Skeletal muscle cell (primary cell): ENCODE results near the gene KLF15.

ENCODE experiments used
- DNase-seq: peaks from one replicate; pipeline ENCODE4 v3.0.0-alpha.2; 2010; ENCODE audit warnings: low read depth
- H3K4me3 ChIP-seq: 2 replicates; pipeline ENCODE4 v1.5.1; 2011; ENCODE audit warnings: low read depth, mild to moderate bottlenecking, control low read depth, low read length, moderate library complexity

KLF15 gene

GRCh38 chr3:126311338-126311978 lies 45.8 kb downstream of the KLF15 start:
- H3K4me3 ChIP-seq: no peak overlapping the region
- no peak for DNase-seq

- no peak for DNase-seq
- H3K4me3 ChIP-seq: no peak overlapping the region
Measured at GRCh38 chr3:126310816-126311215, 46.4 kb downstream of the KLF15 start.

GRCh38 chr3:126309861-126310655 lies 47.1 kb downstream of the KLF15 start:
- DNase-seq: no peak

GRCh38 chr3:126309165-126309564 lies 48.0 kb downstream of the KLF15 start:
- H3K4me3 ChIP-seq: no peak overlapping the region
- no peak for DNase-seq

More at GRCh38 chr3:126309861-126310655, 47.1 kb downstream of the KLF15 start:
- H3K4me3 ChIP-seq: no peak overlapping the region

GRCh38 chr3:126308394-126309125 lies 48.6 kb downstream of the KLF15 start:
- DNase-seq: no peak
- H3K4me3 ChIP-seq: no peak overlapping the region

- no peak overlapping the region for H3K4me3 ChIP-seq
- no peak for DNase-seq
Measured at GRCh38 chr3:126307591-126308393, 49.4 kb downstream of the KLF15 start.

DNA sequence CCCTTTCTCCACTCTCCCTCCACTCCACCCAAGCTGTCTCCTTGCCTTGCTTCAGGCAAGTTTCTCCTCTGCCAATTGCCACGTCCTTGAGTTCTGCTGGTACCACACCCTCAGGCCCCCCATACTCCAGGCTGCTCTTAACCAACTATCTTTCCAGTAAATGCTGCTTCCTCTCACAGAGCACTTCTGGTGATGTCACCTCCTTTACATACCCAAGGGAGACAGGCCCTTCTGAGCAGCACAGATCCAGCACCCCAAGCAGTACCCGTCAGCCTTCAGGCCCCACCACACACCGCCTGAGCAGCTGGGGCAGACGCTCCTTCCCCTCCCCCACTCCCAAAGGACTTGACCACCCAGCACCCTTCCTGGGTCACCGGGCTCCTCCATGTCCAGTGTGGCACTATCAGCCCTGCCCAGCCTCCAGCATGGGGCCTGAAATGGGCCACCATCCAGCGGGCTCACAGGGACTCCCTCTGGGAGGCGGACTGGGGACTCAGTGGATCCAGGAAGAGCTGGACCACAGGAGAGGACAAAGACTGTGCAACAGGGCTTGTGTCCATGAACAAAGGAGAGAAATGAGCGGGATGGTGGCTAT lies 50.2 kb downstream of the KLF15 start:
- no peak overlapping the region for H3K4me3 ChIP-seq
- no peak for DNase-seq

DNA sequence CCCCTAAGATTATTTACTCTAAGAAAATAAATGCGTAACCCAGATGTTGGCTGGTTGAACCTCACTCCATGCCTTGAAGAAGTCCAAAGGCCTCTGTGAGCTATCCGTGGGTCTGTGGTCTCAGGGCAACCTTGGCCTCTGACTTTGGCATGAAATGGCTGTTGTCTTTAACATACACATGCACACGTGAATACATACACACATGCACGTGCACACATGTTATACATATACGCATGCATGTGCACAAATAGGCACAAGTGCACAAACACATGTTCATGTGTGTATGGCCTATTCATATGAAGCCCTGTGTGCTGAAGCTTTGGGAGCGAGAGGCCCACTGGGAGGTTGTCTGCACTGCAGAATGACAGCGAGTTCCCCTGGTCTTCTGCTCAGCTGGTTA lies 50.8 kb downstream of the KLF15 start:
- no peak for DNase-seq
- no peak overlapping the region for H3K4me3 ChIP-seq

DNA sequence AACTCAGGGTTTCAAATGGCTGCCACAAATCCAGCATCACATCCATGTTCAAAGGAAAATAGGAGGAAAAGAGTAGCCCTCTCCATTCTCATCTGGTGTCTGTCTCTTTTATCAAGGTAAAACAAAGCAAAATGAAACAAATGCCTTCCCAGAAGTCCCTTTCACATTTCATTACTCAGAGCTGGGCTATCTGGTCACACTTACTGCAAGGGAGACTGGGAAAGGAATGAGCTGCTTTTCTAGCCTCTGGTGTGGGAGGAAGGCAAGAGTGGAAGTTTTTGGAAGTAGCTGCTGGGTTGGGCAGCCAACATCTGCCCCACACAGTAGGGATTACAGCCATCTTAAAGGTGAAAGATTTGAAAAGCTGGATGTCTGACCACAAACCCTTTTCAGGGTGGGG lies 51.8 kb downstream of the KLF15 start:
- DNase-seq: no peak
- no peak overlapping the region for H3K4me3 ChIP-seq

DNA sequence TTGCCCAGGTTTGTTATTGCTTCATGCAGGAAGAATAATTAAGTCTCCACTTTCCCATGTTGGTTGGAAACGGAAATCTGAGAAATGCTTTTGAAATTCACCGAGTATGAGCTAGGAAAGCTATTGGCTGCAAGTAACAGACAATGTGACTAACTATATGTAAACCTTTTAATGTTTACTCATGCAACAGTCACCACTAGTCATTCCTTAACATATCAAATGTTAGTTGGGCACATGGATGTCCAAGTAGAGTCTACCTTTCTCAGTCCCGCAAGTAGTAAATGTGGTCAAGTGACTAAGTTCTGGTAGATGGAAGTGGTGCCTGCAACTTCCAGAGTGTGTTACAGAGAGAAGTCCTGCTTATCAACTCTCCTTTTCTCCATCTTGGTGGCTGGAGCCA lies 52.5 kb downstream of the KLF15 start:
- DNase-seq: no peak
- H3K4me3 ChIP-seq: no peak overlapping the region

DNA sequence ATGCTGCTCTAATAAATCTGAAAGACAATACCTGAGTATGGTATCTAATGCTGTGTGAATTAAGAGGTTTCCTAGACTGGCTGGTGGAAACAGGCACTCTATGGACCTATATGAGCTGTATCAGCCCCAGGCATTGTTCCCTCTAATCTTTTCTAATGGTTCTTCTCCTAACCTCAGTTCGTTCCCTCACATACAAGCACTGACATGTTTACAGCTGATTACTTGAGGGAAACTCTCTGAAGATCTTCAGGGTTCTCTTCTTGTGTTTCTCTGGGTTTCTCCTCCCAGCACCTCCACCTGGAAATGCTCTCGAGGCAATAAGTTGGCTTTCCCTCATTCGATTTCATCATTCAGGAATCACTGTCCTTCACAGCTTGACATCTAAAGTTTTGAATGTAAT lies 52.9 kb downstream of the KLF15 start:
- no peak overlapping the region for H3K4me3 ChIP-seq
- DNase-seq: no peak

- H3K4me3 ChIP-seq: no peak overlapping the region
- no peak for DNase-seq
Measured at GRCh38 chr3:126303272-126303671, 53.9 kb downstream of the KLF15 start.

GRCh38 chr3:126300761-126301481 lies 56.3 kb downstream of the KLF15 start:
- no peak for DNase-seq

GRCh38 chr3:126300001-126300760 lies 57.0 kb downstream of the KLF15 start:
- H3K4me3 ChIP-seq: no peak overlapping the region
- no peak for DNase-seq

More at GRCh38 chr3:126300761-126301481, 56.3 kb downstream of the KLF15 start:
- H3K4me3 ChIP-seq: no peak overlapping the region

- no peak for DNase-seq
- H3K4me3 ChIP-seq: no peak overlapping the region
Measured at GRCh38 chr3:126295407-126295939, 61.7 kb downstream of the KLF15 start.

- no peak overlapping the region for H3K4me3 ChIP-seq
- DNase-seq: no peak
Measured at GRCh38 chr3:126294211-126294808, 62.9 kb downstream of the KLF15 start.

GRCh38 chr3:126293370-126294082 lies 63.7 kb downstream of the KLF15 start:
- peak; percentile 25 for DNase-seq
- H3K4me3 ChIP-seq: no peak overlapping the region
